NCI-H2196 treated with DMSO at 0.1 percent for 48 hours (cell line): ENCODE results near the gene LFNG.

Experiments used
- DNase-seq: peaks from one replicate; lab custom pipeline; 2025; ENCODE audit not compliant: unreplicated experiment; lab: John Stamatoyannopoulos, UW

The LFNG gene

GRCh38 chr7:2566890-2567678 is 47.5 kb downstream of the LFNG start:
- DNase-seq, result no peak

- DNase-seq, result no peak
Observed at GRCh38 chr7:2567679-2568278, 48.2 kb downstream of the LFNG start.

GRCh38 chr7:2568521-2569223 is 49.1 kb downstream of the LFNG start:
- no peak for DNase-seq

- DNase-seq, result no peak
Observed at GRCh38 chr7:2569421-2569820, 49.8 kb downstream of the LFNG start.

GRCh38 chr7:2570021-2570420 is 50.4 kb downstream of the LFNG start:
- no peak for DNase-seq

GRCh38 chr7:2571409-2571808 is 51.8 kb downstream of the LFNG start:
- no peak for DNase-seq

GRCh38 chr7:2572101-2572842 is 52.7 kb downstream of the LFNG start:
- no peak for DNase-seq

- DNase-seq, result no peak
Observed at GRCh38 chr7:2573761-2574160, 54.2 kb downstream of the LFNG start.

- DNase-seq, result no peak
Observed at GRCh38 chr7:2575046-2575732, 55.6 kb downstream of the LFNG start.

GRCh38 chr7:2575733-2576340 is 56.3 kb downstream of the LFNG start:
- no peak for DNase-seq

- DNase-seq, result no peak
Observed at GRCh38 chr7:2576742-2577491, 57.3 kb downstream of the LFNG start.
